Activated T-helper 17 cell treated with anti-CD3 and anti-CD28 coated beads, Interleukin-2, amount 50 U/mL, for 72 hours (primary cell): ENCODE data around the gene C2orf81. TPM values are rescaled to one million over a fixed set of nuclear protein-coding genes. Genes with fewer than 3 reads are reported as not detected.
A peak's percentile ranks its signal among the peaks of the same experiment; 100 is the strongest.
"Not testable (repeated sequence)": the region's sequence is repeated elsewhere in the genome, so short reads cannot be mapped to it uniquely, and the experiment has no call there.

Experiments used
- ATAC-seq: fragments of 150-1000 bp; cut with Tn5 transposase; replicated peaks from 2 replicates; pipeline ENCODE4 v1.10.0; 2021; ENCODE audit warnings: mild to moderate bottlenecking, moderate library complexity
- H3K27ac Mint-ChIP-seq: one replicate; pipeline ENCODE4 v1.8.0; 2022; ENCODE audit warnings: mixed read lengths
- H3K27me3 Mint-ChIP-seq: one replicate; pipeline ENCODE4 v1.8.0; 2022; ENCODE audit warnings: mixed read lengths
- H3K36me3 Mint-ChIP-seq: one replicate; pipeline ENCODE4 v1.8.0; 2022; ENCODE audit warnings: low read depth, mild to moderate bottlenecking, mixed read lengths
- H3K4me1 Mint-ChIP-seq: one replicate; pipeline ENCODE4 v1.8.0; 2022; ENCODE audit warnings: mixed read lengths
- H3K4me3 Mint-ChIP-seq: one replicate; pipeline ENCODE4 v1.8.0; 2022; ENCODE audit warnings: mild to moderate bottlenecking, mixed read lengths
- H3K9me3 Mint-ChIP-seq: one replicate; pipeline ENCODE4 v1.8.0; 2022; ENCODE audit warnings: mixed read lengths
- total RNA-seq, 2 donors: library from RNA; stranded (reverse); gene quantifications; one replicate each; pipeline ENCODE4 v1.2.3, GENCODE V29; 2022

Gene C2orf81
- 1 to 10 TPM; 2.3 to 9.7 TPM for total RNA-seq

DNA sequence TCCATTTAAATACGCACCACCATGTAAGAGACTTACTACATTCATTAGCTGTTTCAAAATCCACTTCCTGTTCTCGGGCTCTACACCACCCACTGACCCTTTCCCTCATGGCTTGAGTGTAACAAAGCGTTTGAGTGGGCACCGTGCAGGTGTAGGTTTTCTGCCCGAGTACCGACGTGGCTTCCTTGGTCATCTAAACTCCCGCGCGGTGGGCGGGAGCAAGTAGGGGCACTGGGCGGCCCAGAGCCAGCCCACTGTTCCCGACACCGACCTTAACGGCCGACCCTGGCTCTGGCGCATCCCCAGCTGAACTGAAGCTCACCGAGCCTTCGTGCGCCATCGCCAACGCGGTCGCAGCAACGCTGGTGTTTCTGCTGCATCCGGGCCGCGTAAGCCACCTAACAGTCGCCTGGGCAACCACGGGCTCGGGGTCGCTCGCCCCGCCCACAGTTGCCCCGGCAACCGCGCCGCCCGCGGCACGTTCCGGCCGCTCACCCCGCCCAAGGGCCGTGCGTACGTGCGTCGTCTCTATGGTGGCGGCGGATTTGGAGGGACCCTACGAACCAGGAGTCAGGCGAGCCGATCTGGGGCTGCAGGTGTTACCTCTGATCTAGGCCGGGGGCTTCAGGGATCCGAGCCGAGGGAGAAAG, at the start of gene C2orf81, which contains the start of gene WDR54:
C2orf81 (minus strand) TSS at position 399 of the 650 bp plus-strand sequence; CDS start at position 340, 59 bp downstream.
WDR54 (plus strand) TSS at position 510 of the 650 bp plus-strand sequence. CDS start 424 bp downstream, outside the sequence.
- Mint-ChIP-seq H3K9me3 (no peaks in the 10 kb centered on the region), H3K4me1 (peaks cover 18% of the 10 kb centered on the region), H3K27ac (peak within 1 kb of the TSS; percentile 98), H3K4me3 (peak within 1 kb of the TSS; percentile 97), H3K27me3 (no peaks in the 10 kb centered on the region), H3K36me3 (peaks cover 46% of the 10 kb centered on the region)
- ATAC-seq: peak; percentile 96

DNA sequence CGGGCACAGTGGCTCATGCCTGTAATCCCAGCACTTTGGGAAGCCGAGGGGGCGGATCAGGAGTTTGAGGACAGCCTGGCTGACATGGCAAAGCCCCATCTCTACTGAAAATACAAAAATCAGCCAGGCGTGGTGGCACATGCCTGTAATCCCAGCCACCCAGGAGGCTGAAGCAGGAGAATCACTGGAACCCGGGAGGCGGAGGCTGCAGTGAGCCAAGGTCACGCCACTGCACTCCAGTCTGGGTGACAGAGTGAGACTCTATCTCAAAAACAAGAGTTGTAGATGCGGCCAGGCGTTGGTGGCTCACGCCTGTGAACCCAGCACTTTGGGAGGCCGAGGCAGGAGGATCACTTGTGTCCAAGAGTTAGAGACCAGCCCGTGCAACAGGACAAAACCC, 49.3 kb upstream of the C2orf81 start:
- peak overlapping the region; percentile 81 for H3K27ac Mint-ChIP-seq

DNA sequence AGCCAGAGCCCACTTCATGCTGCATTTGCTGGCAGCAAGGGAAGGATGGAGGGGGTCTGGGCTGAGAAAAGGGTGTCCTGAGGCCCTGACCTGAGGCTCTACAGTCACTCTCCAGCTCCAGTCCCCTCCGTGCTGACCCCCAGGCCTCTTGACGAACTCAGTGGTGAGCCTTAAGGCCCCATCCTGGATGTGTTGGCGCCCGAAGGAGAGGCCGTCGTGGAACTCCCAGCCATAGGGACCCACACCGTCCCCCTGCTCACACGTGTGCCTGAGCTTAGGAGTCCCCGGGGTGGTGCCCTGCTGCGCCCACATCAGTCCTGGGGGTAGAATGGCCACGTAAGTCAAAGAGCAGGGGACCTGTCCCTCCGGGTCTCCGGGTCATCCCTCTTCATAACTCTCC, 43.0 kb upstream of the C2orf81 start:
- no peak for ATAC-seq

More for the DNA sequence above, 49.3 kb upstream of the C2orf81 start:
- not testable (repeated sequence) for H3K27me3 Mint-ChIP-seq, H3K9me3 Mint-ChIP-seq, H3K4me1 Mint-ChIP-seq, ATAC-seq
- Mint-ChIP-seq H3K36me3 (peaks cover 52% of the 10 kb centered on the region), H3K4me3 (peak overlapping the region; percentile 98)

DNA sequence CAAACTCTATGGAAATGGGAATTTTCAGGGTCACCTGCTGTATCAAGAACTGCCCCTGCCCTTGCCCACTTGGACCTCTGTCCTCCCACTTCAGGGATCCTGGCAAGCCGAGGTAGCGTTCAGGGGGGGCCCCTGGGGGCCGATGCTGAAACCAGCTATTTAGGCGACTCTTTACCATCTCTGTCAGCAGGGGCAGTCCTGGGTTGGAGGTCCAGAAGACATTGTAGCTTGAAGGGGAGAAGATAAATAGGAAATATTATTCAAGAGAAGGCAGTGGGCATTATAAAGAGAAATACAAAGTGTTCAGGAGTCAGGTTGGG, 41.3 kb upstream of the C2orf81 start:
- Mint-ChIP-seq H3K36me3 (peaks cover 36% of the 10 kb centered on the region), H3K27ac (peak overlapping the region; percentile 62), H3K9me3 (no peaks in the 10 kb centered on the region), H3K4me1 (peaks cover 14% of the 10 kb centered on the region), H3K27me3 (no peaks in the 10 kb centered on the region), H3K4me3 (peak overlapping the region; percentile 99)
- ATAC-seq: no peak

More for the DNA sequence above, 43.0 kb upstream of the C2orf81 start:
- peak overlapping the region; percentile 70 for H3K27ac Mint-ChIP-seq
- H3K4me1 Mint-ChIP-seq: peaks cover 9% of the 10 kb centered on the region
- peak overlapping the region; percentile 99 for H3K4me3 Mint-ChIP-seq
- H3K9me3 Mint-ChIP-seq: no peaks in the 10 kb centered on the region
- H3K36me3 Mint-ChIP-seq: peaks cover 28% of the 10 kb centered on the region
- H3K27me3 Mint-ChIP-seq: no peaks in the 10 kb centered on the region

DNA sequence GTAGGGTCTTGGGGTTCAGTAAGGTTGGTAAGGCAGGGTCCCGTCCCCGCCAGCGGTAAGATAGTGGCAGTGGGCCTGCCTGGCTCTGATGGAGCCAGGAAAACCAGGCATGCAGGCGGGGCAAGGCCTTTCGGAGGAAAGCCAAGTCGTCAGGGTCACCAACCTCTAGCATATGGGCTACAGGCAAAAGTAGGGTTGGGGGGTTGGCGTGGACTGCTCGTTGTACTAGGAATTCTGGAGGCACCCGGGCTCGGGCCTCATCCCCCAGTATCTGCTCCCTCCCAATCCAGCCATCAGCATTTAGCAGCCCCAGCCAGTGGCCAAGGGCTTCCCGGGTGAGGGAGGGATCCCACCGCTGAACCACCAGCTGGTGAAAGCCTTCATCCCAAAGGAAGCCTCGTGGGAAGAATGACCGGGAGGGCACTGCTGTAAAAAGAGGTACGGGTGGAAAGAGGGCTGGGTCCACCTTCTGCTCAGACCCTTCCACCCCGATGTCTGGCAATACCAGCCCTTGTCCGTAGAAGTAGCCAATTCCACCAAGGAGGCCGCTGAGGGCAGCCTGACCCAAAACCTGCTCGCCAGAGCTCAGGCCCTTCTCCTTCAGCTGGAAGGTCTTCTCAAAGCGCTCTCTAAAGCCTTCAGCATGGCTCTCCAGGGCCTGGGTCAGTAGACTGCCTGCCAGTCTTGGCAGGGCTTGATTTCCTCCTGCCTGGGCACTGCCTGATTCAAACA, 40.8 kb upstream of the C2orf81 start:
- Mint-ChIP-seq H3K36me3 (peaks cover 42% of the 10 kb centered on the region), H3K4me1 (peaks cover 16% of the 10 kb centered on the region), H3K27ac (no peak overlapping the region), H3K9me3 (no peaks in the 10 kb centered on the region), H3K4me3 (peak overlapping the region; percentile 99), H3K27me3 (no peaks in the 10 kb centered on the region)
- ATAC-seq: no peak

DNA sequence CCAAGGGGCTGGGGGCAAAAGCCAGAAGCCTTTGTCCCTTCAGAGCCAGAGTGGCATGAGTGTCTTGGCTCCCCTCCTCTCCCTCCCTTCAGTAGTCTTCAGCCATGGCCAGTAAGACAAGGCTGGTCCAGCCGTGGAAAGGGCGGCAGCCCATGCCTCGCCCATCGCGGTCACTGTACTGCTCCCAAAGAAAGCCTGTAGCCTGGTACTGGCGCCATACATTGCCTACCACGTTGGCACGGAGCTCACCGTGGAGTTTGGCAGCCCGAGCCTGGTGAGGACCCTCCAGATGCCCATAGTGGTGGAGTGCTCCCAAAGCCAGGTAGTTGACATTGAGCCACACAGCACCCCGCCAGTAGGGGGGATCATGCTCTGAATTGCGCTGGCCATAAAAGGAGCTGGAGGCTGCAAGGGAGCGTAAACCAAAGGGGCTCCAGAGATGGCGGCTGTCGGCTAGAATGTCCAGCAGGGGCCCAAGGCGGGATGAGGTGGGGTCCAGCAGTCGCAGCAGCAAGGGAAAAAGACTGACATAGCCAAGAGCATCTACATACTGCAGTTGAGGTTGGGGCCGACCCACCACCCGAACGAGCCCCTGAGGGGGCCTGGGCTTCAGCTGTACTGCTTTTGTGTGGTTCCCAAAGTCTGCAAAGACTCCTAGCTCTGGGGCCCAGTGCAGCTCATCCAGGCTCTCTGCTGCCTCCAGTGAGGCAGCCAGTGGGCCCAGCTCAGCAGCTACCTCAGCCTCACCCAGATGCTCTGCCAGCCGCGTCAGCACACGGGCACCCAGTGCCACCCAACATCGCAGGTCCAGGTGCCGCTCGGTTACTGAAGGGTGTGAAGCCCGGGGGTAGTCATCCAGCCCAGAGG, 40.0 kb upstream of the C2orf81 start:
- no peaks in the 10 kb centered on the region for H3K27me3 Mint-ChIP-seq
- H3K9me3 Mint-ChIP-seq: no peaks in the 10 kb centered on the region
- H3K27ac Mint-ChIP-seq: no peak overlapping the region
- no peak for ATAC-seq
- peaks cover 50% of the 10 kb centered on the region for H3K36me3 Mint-ChIP-seq
- no peak overlapping the region for H3K4me3 Mint-ChIP-seq
- H3K4me1 Mint-ChIP-seq: peaks cover 23% of the 10 kb centered on the region

DNA sequence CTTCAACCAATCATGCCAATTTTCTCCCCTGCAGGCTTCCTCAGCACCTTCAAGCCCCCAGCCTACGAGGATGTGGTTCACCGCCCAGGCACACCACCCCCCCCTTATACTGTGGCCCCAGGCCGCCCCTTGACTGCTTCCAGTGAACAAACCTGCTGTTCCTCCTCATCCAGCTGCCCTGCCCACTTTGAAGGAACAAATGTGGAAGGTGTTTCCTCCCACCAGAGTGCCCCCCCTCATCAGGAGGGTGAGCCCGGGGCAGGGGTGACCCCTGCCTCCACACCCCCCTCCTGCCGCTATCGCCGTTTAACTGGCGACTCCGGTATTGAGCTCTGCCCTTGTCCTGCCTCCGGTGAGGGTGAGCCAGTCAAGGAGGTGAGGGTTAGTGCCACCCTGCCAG, 38.8 kb upstream of the C2orf81 start:
- H3K27ac Mint-ChIP-seq: peak overlapping the region; percentile 43
- peaks cover 58% of the 10 kb centered on the region for H3K36me3 Mint-ChIP-seq
- H3K4me1 Mint-ChIP-seq: peaks cover 36% of the 10 kb centered on the region
- ATAC-seq, H3K27me3 Mint-ChIP-seq, H3K9me3 Mint-ChIP-seq: not testable (repeated sequence)
- peak overlapping the region; percentile 100 for H3K4me3 Mint-ChIP-seq

DNA sequence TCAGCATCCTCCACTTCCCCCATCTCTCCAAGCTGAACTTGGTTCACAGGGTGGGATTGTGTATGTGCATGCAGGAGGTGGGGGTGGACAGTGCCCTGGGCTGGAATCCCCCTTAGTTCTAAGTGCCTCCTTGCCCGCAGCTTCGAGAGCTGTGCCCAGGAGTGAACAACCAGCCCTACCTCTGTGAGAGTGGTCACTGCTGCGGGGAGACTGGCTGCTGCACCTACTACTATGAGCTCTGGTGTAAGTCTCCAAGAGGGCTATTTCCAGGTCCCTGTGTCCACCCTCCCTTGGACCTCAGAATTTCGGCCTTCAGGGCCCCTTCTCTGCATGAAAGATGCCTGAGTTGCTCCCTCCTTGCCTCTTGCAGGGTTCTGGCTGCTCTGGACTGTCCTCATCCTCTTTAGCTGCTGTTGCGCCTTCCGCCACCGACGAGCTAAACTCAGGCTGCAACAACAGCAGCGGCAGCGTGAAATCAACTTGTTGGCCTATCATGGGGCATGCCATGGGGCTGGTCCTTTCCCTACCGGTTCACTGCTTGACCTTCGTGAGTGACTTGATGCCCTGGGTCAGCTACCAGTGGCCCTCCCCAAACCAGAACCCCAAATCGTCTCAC, 38.2 kb upstream of the C2orf81 start:
- not testable (repeated sequence) for H3K27me3 Mint-ChIP-seq, H3K9me3 Mint-ChIP-seq, ATAC-seq
- Mint-ChIP-seq H3K4me3 (peak overlapping the region; percentile 100), H3K36me3 (peaks cover 63% of the 10 kb centered on the region), H3K27ac (peak overlapping the region; percentile 99), H3K4me1 (peaks cover 41% of the 10 kb centered on the region)

DNA sequence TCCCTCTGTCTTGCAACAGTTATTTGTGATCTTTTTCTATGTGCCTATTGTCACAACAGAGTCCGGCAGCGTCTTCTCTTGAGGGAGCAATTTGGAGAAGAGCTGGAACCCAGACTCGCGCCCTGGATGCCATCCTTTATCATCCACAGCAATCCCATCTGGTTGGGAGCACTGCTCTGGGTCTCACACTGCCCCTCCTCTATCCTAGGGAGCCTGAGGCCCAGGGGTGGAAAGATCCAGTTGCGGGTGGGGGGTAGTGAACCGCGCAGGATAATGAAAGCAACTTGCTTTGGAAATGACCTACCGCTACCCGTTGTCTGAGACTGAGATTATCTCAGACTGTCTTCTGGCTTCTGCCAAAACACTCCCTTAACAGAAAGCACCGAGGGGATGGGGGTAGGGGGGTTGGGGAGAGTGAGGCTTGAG, 37.5 kb upstream of the C2orf81 start:
- Mint-ChIP-seq H3K9me3 (no peaks in the 10 kb centered on the region), H3K36me3 (peaks cover 65% of the 10 kb centered on the region), H3K4me3 (peak overlapping the region; percentile 100), H3K4me1 (peaks cover 46% of the 10 kb centered on the region), H3K27ac (peak overlapping the region; percentile 99), H3K27me3 (no peaks in the 10 kb centered on the region)
- ATAC-seq: no peak

DNA sequence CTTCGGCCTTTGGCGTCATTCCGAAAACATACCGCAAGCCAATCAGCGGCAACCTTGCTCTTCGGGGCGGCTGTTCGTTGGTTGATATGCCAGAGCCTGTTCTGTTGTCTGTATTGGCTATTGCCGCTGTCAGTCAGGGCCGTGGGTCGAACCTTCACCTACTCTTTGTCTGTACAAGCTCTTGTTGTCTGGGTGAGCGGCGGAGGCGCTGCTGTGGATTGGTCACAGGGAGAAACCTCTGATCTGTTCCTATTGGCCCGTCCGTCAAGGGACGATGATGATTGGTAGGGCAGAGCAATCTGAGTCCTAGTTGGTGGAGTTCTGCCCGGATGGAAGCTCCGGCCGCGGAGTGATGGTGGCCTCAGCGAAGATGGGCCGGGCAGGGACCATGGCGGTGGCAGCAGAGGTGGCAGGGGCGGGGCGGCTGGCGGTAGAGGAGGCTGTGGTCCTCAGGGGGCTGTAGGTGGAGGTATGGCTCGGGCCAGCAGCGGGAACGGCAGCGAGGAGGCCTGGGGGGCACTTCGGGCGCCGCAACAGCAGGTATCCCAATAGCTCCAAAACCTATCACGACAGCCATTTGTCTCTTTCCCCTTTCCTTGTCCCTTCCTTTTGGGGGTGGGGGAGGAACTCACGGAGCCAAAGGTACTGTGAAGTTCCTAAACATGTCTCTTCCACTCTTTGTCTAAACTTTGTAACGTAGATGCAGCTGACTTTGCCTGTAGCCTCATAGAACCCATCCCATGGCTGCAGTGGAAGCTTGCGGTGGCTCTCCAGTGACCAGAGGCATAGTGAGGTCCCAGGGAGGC, 36.9 kb upstream of the C2orf81 start, which contains the start of gene WBP1:
WBP1 (plus strand) TSS at position 307 of the 806 bp plus-strand sequence; CDS start at position 472, 165 bp downstream.
- H3K4me1 Mint-ChIP-seq: peaks cover 45% of the 10 kb centered on the region

DNA sequence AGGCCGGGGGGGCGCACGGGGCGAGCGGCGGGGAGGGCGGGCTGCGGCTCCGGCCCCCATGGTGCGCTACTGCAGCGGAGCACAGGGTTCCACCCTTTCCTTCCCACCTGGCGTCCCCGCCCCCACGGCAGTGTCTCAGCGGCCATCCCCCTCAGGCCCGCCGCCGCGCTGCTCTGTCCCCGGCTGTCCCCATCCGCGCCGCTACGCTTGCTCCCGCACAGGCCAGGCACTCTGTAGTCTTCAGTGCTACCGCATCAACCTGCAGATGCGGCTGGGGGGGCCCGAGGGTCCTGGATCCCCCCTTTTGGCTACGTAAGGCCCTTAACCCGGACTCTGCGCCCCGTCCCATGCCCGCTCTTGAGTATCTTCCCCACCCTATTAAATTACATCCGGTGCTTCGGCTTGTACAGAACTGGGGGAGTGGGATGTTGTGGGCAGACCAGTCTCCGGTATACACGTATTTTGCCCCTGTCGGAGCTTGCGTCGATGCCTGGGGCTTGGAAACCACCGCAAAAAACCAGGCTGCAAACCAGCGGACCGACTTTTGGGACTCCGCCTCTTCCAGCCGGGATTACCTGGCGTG, 36.2 kb upstream of the C2orf81 start:
- H3K4me3 Mint-ChIP-seq: peak overlapping the region; percentile 100
- peaks cover 46% of the 10 kb centered on the region for H3K4me1 Mint-ChIP-seq
- H3K27ac Mint-ChIP-seq: peak overlapping the region; percentile 99

More for the DNA sequence above, 36.9 kb upstream of the C2orf81 start, which contains the start of gene WBP1:
- Mint-ChIP-seq H3K27me3 (no peaks in the 10 kb centered on the region), H3K36me3 (peaks cover 63% of the 10 kb centered on the region), H3K9me3 (no peaks in the 10 kb centered on the region), H3K4me3 (peak within 1 kb of the TSS; percentile 100), H3K27ac (peak within 1 kb of the TSS; percentile 99)
- ATAC-seq: peak; percentile 89

DNA sequence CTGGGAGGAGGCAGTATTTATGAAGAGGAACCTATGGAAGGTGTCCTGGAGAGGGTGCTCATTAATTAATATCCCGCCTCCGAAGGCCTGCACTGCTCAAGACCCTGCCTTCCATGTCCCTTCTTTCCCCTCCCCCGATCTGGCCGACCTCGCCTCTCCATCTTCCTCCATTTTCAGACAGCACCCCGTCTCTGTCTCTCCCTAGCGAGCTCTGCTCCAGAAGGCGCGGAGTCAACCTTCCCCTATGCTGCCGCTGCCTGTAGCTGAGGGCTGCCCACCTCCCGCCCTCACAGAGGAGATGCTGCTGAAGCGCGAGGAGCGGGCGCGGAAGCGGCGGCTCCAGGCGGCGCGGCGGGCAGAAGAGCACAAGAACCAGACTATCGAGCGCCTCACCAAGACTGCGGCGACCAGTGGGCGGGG, 35.7 kb upstream of the C2orf81 start:
- Mint-ChIP-seq H3K27me3 (no peaks in the 10 kb centered on the region), H3K4me3 (peak overlapping the region; percentile 100), H3K27ac (peak overlapping the region; percentile 99), H3K4me1 (peaks cover 46% of the 10 kb centered on the region), H3K36me3 (peaks cover 51% of the 10 kb centered on the region), H3K9me3 (no peaks in the 10 kb centered on the region)
- no peak for ATAC-seq

More for the DNA sequence above, 36.2 kb upstream of the C2orf81 start:
- H3K27me3 Mint-ChIP-seq: no peaks in the 10 kb centered on the region
- peaks cover 56% of the 10 kb centered on the region for H3K36me3 Mint-ChIP-seq
- no peaks in the 10 kb centered on the region for H3K9me3 Mint-ChIP-seq
- ATAC-seq: peak; percentile 27
